Measurements from ENCODE around the gene SECISBP2L.
"Not testable (repeated sequence)": the region's sequence is repeated elsewhere in the genome, so short reads cannot be mapped to it uniquely, and the experiment has no call there.

Gene SECISBP2L

GRCh38 chr15:49084285-49084570 is 38.0 kb upstream of the SECISBP2L start:
- TF ChIP-seq, protein P1, sequence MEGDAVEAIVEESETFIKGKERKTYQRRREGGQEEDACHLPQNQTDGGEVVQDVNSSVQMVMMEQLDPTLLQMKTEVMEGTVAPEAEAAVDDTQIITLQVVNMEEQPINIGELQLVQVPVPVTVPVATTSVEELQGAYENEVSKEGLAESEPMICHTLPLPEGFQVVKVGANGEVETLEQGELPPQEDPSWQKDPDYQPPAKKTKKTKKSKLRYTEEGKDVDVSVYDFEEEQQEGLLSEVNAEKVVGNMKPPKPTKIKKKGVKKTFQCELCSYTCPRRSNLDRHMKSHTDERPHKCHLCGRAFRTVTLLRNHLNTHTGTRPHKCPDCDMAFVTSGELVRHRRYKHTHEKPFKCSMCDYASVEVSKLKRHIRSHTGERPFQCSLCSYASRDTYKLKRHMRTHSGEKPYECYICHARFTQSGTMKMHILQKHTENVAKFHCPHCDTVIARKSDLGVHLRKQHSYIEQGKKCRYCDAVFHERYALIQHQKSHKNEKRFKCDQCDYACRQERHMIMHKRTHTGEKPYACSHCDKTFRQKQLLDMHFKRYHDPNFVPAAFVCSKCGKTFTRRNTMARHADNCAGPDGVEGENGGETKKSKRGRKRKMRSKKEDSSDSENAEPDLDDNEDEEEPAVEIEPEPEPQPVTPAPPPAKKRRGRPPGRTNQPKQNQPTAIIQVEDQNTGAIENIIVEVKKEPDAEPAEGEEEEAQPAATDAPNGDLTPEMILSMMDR (conservative IDR thresholded peaks at IDR 0.05; ENCODE audit: low read depth, low read length), result no peak
- DNase-seq (ENCODE audit: low read depth), result peak; percentile 19
- H3K4me3 ChIP-seq (ENCODE audit: low read length), result no peak overlapping the region

- TF ChIP-seq, protein P1 (conservative IDR thresholded peaks at IDR 0.05; ENCODE audit: low read depth, low read length), result no peak
- no peak overlapping the region for H3K4me3 ChIP-seq (ENCODE audit: low read length)
- DNase-seq (ENCODE audit: low read depth), result no peak
Observed at GRCh38 chr15:49083401-49084284, 37.4 kb upstream of the SECISBP2L start.

DNA sequence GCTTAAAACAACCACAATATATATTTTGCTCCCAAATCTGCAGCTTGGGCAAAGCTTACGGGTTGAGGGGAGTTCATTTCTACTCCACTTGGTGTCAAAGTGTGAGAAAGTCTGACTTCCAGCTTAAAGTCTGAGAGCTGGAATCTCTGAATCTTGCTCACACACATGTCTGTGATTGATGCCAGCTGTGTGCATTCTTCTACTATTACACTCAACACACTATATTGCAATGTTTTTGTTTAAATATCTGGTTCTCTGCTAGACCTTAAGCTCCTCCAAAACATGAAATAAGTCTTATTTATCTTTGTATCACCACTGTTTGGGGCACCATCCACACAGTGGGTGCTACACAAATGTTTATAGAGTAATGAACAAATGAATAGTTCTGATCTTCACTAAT is 36.7 kb upstream of the SECISBP2L start:
- H3K4me3 ChIP-seq (ENCODE audit: low read length), result no peak overlapping the region
- TF ChIP-seq, protein P1 (conservative IDR thresholded peaks at IDR 0.05; ENCODE audit: low read depth, low read length), result no peak
- DNase-seq (ENCODE audit: low read depth), result no peak

DNA sequence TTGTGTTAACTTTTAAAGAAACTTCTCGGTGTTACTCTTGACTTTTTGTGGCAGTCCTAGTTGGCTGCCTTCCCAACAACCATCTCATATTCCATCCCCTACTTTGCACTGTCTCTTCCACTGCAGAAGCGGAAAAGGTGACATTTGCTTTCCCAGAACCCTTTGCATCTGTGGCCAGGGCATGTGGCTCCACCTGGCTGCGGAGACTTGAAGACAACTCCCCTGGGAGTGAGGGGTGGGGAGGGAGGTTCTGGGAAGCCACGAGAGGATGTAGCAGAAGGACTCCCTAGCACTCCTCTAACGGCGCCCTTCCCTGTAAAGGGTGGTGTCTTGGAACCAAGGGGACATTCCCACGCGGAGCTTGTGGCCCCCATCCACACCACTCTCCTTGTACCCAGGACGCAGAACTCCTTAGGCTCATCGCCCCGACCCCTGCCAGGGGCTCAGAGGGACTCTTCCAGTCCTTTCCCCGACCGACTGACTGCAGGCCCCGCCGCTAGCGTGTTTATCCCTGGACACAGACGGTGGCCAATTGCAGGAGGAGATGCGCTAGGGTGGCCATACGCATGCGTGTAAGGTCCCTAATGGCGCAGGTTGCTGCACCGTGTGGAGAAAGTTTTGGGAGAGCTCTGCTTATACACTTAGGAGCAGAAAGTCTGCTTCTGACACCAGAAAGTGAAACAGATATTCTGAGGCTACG is 33.2 kb upstream of the SECISBP2L start:
- TF ChIP-seq, protein P1 (conservative IDR thresholded peaks at IDR 0.05; ENCODE audit: low read depth, low read length), result no peak
- H3K4me3 ChIP-seq (ENCODE audit: low read length), result no peak overlapping the region
- no peak for DNase-seq (ENCODE audit: low read depth)

DNA sequence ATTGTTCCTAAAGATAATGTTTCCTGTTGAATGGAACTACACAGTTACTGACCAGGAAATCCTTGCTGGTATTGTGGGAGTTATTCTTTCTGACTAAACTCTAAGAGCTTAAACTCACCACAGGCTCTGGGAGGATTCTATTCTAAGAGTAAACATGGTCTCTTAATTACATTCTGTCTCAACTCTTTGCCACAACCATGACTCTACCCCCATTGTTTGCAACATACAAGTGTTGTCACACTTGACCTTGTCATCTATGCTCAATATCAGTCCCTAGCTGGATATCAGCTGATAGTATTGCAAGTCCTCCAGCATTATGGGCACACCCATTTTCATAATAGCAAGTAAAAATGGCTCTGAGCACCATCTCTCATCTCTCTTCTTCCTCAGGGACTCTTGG is 29.6 kb upstream of the SECISBP2L start:
- H3K4me3 ChIP-seq (ENCODE audit: low read length), result no peak overlapping the region
- TF ChIP-seq, protein P1 (conservative IDR thresholded peaks at IDR 0.05; ENCODE audit: low read depth, low read length), result no peak
- DNase-seq (ENCODE audit: low read depth), result peak; percentile 11

GRCh38 chr15:49074589-49075287 is 28.5 kb upstream of the SECISBP2L start:
- H3K4me3 ChIP-seq (ENCODE audit: low read length); DNase-seq (ENCODE audit: low read depth): not testable (repeated sequence)

- no peak overlapping the region for H3K4me3 ChIP-seq (ENCODE audit: low read length)
- no peak for DNase-seq (ENCODE audit: low read depth)
- TF ChIP-seq, protein P1 (conservative IDR thresholded peaks at IDR 0.05; ENCODE audit: low read depth, low read length), result no peak
Observed at GRCh38 chr15:49066372-49066771, 20.1 kb upstream of the SECISBP2L start.

Data from retinal pigment epithelial cell (primary cell).